Hematopoietic multipotent progenitor cell treated with erythropoietin and hydrocortisone succinate and interleukin-3 and kit ligand, for 8 days (in vitro differentiated cells): Measurements from ENCODE around the gene CD52.

ENCODE experiments used
- DNase-seq: peaks from one replicate; pipeline ENCODE4 v3.0.0-alpha.2; 2015

Gene CD52

GRCh38 chr1:26317612-26318337 is at the start of gene CD52:
CD52 (plus strand) TSS chr1:26317958; CDS start chr1:26318018, 60 bp downstream.
- peak; percentile 57 for DNase-seq

- DNase-seq, result no peak
These were observed 49.2 kb upstream of the CD52 start for GRCh38 chr1:26268290-26269197.

GRCh38 chr1:26269198-26269550 is 48.6 kb upstream of the CD52 start:
- DNase-seq, result no peak

- no peak for DNase-seq
These were observed 42.8 kb upstream of the CD52 start for GRCh38 chr1:26274801-26275425.

GRCh38 chr1:26275580-26276431 is 42.0 kb upstream of the CD52 start:
- peak; percentile 94 for DNase-seq

- DNase-seq, result no peak
These were observed 41.3 kb upstream of the CD52 start for GRCh38 chr1:26276432-26276838.

- DNase-seq, result no peak
These were observed 40.5 kb upstream of the CD52 start for GRCh38 chr1:26277261-26277661.

- no peak for DNase-seq
These were observed 40.0 kb upstream of the CD52 start for GRCh38 chr1:26277719-26278118.

GRCh38 chr1:26278303-26278702 is 39.5 kb upstream of the CD52 start:
- DNase-seq, result peak; percentile 77

GRCh38 chr1:26278724-26279455 is 38.9 kb upstream of the CD52 start:
- DNase-seq, result peak; percentile 46

GRCh38 chr1:26279456-26280332 is 38.1 kb upstream of the CD52 start, which contains the start of gene SH3BGRL3:
SH3BGRL3 (plus strand) TSS chr1:26280086; CDS start chr1:26280156, 70 bp downstream.
- peak; percentile 84 for DNase-seq

GRCh38 chr1:26280333-26281042 is 37.3 kb upstream of the CD52 start:
- peak; percentile 37 for DNase-seq

GRCh38 chr1:26281091-26281958 is 36.4 kb upstream of the CD52 start:
- no peak for DNase-seq

GRCh38 chr1:26281971-26282370 is 35.8 kb upstream of the CD52 start:
- DNase-seq, result no peak

GRCh38 chr1:26282401-26282918 is 35.3 kb upstream of the CD52 start:
- no peak for DNase-seq

GRCh38 chr1:26283279-26283853 is 34.4 kb upstream of the CD52 start:
- no peak for DNase-seq

- no peak for DNase-seq
These were observed 33.7 kb upstream of the CD52 start for GRCh38 chr1:26283871-26284596.
